Esophagus muscularis mucosa (tissue), 4 donors: ENCODE results near the gene ZBTB47. TPM values are rescaled to one million over a fixed set of nuclear protein-coding genes. Genes with fewer than 3 reads are reported as not detected.

Experiments used
- DNase-seq: peaks from one replicate; pipeline ENCODE4 v3.0.0-alpha.2; 2017; ENCODE audit errors: extremely low spot score
- H3K27ac ChIP-seq, 4 donors: fragments of 200-600 bp; sonication (generic); replicated peaks in 1 of 4; 1 replicate in 3 of 4; 2 replicates in 1 of 4; pipeline ENCODE4 v1.5.1; 2016 to 2019; ENCODE audit warnings: mild to moderate bottlenecking in 1 of 4
- H3K27me3 ChIP-seq, 4 donors: fragments of 200-600 bp; sonication (generic); one replicate each; pipeline versions ENCODE4 v1.5.1 to v1.6.0; 2016 to 2019
- H3K36me3 ChIP-seq, 4 donors: fragments of 200-600 bp; sonication (generic); one replicate each; pipeline ENCODE4 v1.5.1; 2016 to 2019
- H3K4me1 ChIP-seq, 4 donors: fragments of 200-600 bp; sonication (generic); one replicate each; pipeline ENCODE4 v1.5.1; 2016 to 2019
- H3K4me3 ChIP-seq, 4 donors: fragments of 200-600 bp; sonication (generic); 1 replicate in 2 of 4; 2 replicates in 2 of 4; pipeline ENCODE4 v1.5.1; 2016 to 2019; ENCODE audit warnings: mild to moderate bottlenecking in 4 of 4, moderate library complexity in 1 of 4
- H3K9me3 ChIP-seq, 4 donors: fragments of 200-600 bp; sonication (generic); 1 replicate in 3 of 4; 2 replicates in 1 of 4; pipeline ENCODE4 v1.5.1; 2016 to 2019
- CTCF ChIP-seq, 3 experiments: fragments of 200-600 bp in 2 of 3; fragments of 450-650 bp in 1 of 3; sonication (generic) in 2 of 3; IDR thresholded peaks; one replicate each; pipeline ENCODE4 v1.5.1; 2017 to 2019; ENCODE audit warnings: antibody characterized with exemption in 3 of 3, mild to moderate bottlenecking in 2 of 3, moderate library complexity in 1 of 3
- EP300 ChIP-seq: sonication (generic); formaldehyde crosslinking; IDR thresholded peaks from one replicate; pipeline ENCODE4 v1.6.1; 2017; ENCODE audit warnings: antibody characterized with exemption
- POLR2A ChIP-seq: fragments of 450-650 bp; IDR thresholded peaks from one replicate; pipeline ENCODE4 v1.6.1; 2017; ENCODE audit warnings: antibody characterized with exemption, moderate library complexity, mild to moderate bottlenecking, low read depth
- POLR2AphosphoS5 ChIP-seq, 2 donors: sonication (generic); formaldehyde crosslinking; IDR thresholded peaks; one replicate each; pipeline ENCODE4 v1.6.1; 2017; ENCODE audit warnings: antibody characterized with exemption in 2 of 2
- WGBS: methylation state at CpG from one replicate; pipeline ENCODE4 v1.1.5; 2018; 5-methylcytosine and 5-hydroxymethylcytosine counted together
- intact Hi-C: fragments of 100-400 bp; cut with DNase I; formaldehyde crosslinking; loops from one replicate; pipeline ENCODE4 v1.15.1; 2023
- total RNA-seq, 4 donors: library from RNA; depleted of rRNA; stranded (reverse); fragments of >200 nt; gene quantifications; one replicate each; pipeline versions ENCODE4 v1.1.0 to v1.2.1, GENCODE V29; 2016

The ZBTB47 gene
- total RNA-seq, 4 donors from 2014 or later: 75.4 to 137 (median 95.7) TPM

DNA sequence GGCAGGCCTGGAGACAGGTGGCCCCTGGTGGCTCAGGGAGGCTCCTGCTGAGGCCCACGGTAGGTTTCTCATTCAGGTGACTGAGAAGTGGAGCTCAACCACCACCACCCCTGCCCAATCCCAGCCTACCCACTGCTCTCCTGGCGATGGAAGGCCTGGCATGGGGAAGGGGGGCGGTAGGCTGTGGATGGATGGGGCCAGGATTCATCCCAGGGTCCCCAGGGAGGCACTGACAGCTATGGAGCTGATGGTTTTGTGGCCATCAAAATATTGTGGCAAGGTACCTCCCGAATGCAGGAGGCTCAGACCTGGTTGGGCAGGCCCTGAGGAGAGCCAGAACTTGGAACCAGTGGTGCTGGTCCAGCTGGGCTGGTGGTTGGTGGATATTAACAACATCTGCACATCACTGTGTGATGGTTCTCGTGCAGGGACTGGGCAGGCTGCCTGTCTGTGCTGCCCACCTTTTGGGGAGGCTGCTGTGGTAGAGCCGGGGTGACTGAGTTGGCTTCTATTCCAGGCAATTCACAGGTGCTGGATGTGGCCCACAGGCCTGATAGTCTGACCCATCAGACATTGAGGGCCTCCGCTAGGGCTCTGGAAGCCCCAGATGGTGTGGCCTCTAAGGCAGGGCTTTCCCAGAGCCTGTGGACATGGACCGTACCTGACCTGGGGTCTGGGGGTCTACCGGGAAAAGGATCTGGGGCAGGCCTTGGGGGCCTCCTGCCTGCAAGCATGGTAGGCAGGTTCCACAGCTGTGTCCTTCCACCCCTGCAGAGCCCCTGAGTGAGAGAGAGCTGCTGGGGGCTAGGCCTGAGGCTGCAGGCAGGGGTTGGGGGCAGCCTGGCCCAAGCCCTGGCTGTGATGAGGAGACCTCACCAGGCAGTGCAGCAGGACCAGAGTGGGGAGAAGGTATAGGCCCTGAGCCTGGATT, 3.4 kb downstream of the ZBTB47 start:
- no peak for TF ChIP-seq POLR2A
- TF ChIP-seq CTCF (IDR thresholded peaks at IDR 0.05): no peak
- no peak for TF ChIP-seq EP300
- no peak for TF ChIP-seq POLR2AphosphoS5 (IDR thresholded peaks at IDR 0.05)
- DNase-seq: peak; percentile 89
- 92% methylated on average over 4 of the region's 9 CpGs for WGBS
- Histone ChIP-seq H3K4me3 (no peak overlapping the region), H3K27ac (peak overlapping the region; percentile 91 to 98 (median 96)), H3K27me3 (no peaks in the 10 kb centered on the region), H3K9me3 (no peaks in the 10 kb centered on the region), H3K36me3 (peaks cover 5 to 35% (median 22%) of the 10 kb centered on the region in 4 donors), H3K4me1 (peaks cover 51 to 79% (median 70%) of the 10 kb centered on the region in 4 donors)
- intact Hi-C loops: no loop called here

DNA sequence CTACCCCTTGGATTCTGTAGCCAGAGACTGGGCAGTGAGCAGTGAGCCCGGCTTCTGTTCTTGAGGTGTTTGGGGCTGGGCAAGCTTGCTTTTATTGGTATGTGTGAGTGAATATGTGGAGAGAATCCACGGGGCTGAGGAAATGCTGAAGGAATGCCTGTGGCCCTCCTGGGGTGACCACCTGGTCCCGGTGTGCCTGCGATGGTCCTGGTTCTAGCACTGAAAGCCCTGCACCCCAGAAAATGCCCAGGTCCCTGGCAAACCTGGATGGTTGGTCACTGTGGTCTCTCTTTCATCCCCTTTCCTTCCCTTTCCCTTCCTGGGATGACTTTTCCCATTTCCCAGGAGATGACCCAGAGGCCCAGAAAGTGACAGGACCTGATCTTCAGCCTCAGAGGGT, 4.2 kb downstream of the ZBTB47 start:
- intact Hi-C loops: no loop called here
- 73% methylated on average over 4 of the region's 4 CpGs for WGBS
- peak overlapping the region in 2 of 4 donors; percentile 3 to 91 for H3K27ac ChIP-seq
- DNase-seq: no peak
- peaks cover 44 to 72% (median 63%) of the 10 kb centered on the region in 4 donors for H3K4me1 ChIP-seq
- H3K9me3 ChIP-seq: no peaks in the 10 kb centered on the region
- H3K27me3 ChIP-seq: no peaks in the 10 kb centered on the region
- TF ChIP-seq POLR2A (no peak), CTCF (IDR thresholded peaks at IDR 0.05) (no peak), EP300 (no peak), POLR2AphosphoS5 (IDR thresholded peaks at IDR 0.05) (no peak)
- H3K4me3 ChIP-seq: no peak overlapping the region
- H3K36me3 ChIP-seq: peaks cover 5 to 35% (median 22%) of the 10 kb centered on the region in 4 donors

DNA sequence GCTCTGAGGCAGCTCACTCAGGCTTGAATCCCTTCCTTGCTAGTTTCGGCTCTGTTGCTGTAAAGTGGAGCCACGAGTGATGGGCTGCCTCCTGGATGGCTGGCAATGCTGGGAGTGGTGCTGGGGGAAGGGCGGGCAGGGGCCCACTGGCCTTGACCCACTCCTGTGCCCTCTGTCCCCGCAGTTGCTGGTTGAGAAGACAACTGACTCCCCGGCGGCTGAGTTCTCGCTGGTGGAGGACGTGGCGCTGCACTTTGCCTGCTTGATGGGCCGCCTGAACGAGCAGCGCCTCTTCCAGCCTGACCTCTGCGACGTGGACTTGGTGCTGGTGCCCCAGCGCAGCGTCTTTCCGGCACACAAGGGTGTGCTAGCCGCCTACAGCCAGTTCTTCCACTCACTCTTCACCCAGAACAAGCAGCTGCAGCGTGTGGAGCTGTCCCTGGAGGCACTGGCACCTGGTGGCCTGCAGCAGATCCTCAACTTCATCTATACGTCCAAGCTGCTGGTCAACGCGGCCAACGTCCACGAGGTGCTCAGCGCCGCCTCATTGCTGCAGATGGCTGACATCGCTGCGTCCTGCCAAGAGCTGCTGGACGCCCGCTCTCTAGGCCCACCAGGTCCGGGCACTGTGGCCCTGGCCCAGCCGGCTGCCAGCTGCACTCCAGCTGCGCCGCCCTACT, 4.7 kb downstream of the ZBTB47 start:
- H3K4me1 ChIP-seq: peaks cover 38 to 66% (median 57%) of the 10 kb centered on the region in 4 donors
- intact Hi-C loops: no loop called here
- H3K27ac ChIP-seq: peak overlapping the region in 2 of 4 donors; percentile 3 to 46

More for the DNA sequence above, 4.7 kb downstream of the ZBTB47 start:
- TF ChIP-seq POLR2AphosphoS5 (IDR thresholded peaks at IDR 0.05) (no peak), CTCF (IDR thresholded peaks at IDR 0.05) (no peak), POLR2A (no peak), EP300 (no peak)
- H3K9me3 ChIP-seq: no peaks in the 10 kb centered on the region
- no peaks in the 10 kb centered on the region for H3K27me3 ChIP-seq
- H3K36me3 ChIP-seq: peaks cover 5 to 35% (median 22%) of the 10 kb centered on the region in 4 donors
- DNase-seq: peak; percentile 90
- WGBS: 84% methylated on average over 13 of the region's 34 CpGs
- H3K4me3 ChIP-seq: no peak overlapping the region
